OCI-LY3 (cell line): ENCODE measurements around the gene CYP1A2.

Experiments
- H2AFZ ChIP-seq: fragments of 200-600, 300-600 bp; shearing (Covaris generic); 2 replicates; pipeline ENCODE4 v1.6.0; 2014; ENCODE audit warnings: antibody characterized with exemption, low read depth, low read length
- H3K27ac ChIP-seq: fragments of 200-600, 300-600 bp; sonication (generic); 2 replicates; pipeline ENCODE4 v1.5.1; 2014; ENCODE audit warnings: mild to moderate bottlenecking, low read length, moderate library complexity, mixed read lengths
- H3K27me3 ChIP-seq: fragments of 200-600, 300-600 bp; sonication (generic); 2 replicates; pipeline ENCODE4 v1.6.1; 2014; ENCODE audit warnings: low read depth, low read length, mixed read lengths
- H3K36me3 ChIP-seq: fragments of 200-600, 300-600 bp; sonication (generic); replicated peaks from 2 replicates; pipeline ENCODE3; 2014; ENCODE audit warnings: low read depth, low read length, mixed read lengths
- H3K4me1 ChIP-seq: fragments of 300-600, 200-600 bp; sonication (generic); 2 replicates; pipeline ENCODE4 v1.6.1; 2014; ENCODE audit warnings: low read length, mixed read lengths
- H3K4me2 ChIP-seq: fragments of 200-600, 300-600 bp; sonication (generic); 2 replicates; pipeline ENCODE4 v1.6.1; 2014; ENCODE audit warnings: low read length, mixed read lengths
- H3K4me3 ChIP-seq: fragments of 300-600, 200-600 bp; sonication (generic); 2 replicates; pipeline ENCODE4 v1.5.1; 2014; ENCODE audit warnings: antibody characterized with exemption, mild to moderate bottlenecking, low read length, moderate library complexity
- H3K79me2 ChIP-seq: fragments of 300-600, 200-600 bp; shearing (Covaris generic); 2 replicates; pipeline ENCODE4 v1.6.1; 2014; ENCODE audit warnings: mild to moderate bottlenecking, low read length, mixed read lengths
- H3K9ac ChIP-seq: fragments of 300-600, 200-600 bp; shearing (Covaris generic); 2 replicates; pipeline ENCODE4 v1.6.0; 2014; ENCODE audit warnings: mild to moderate bottlenecking, low read length, moderate library complexity
- H3K9me3 ChIP-seq: fragments of 200-600, 300-600 bp; shearing (Covaris generic); 2 replicates; pipeline ENCODE4 v1.6.1; 2014; ENCODE audit warnings: low read length, mixed read lengths; ENCODE audit not compliant: insufficient read depth
- H4K20me1 ChIP-seq: fragments of 200-600, 300-600 bp; sonication (generic); 2 replicates; pipeline ENCODE4 v1.6.1; 2016; ENCODE audit warnings: low read length, mixed read lengths; ENCODE audit not compliant: insufficient read depth
- EZH2phosphoT487 ChIP-seq: fragments of 200-600 bp; shearing (Covaris generic); IDR thresholded peaks from 2 replicates; pipeline ENCODE4 v1.6.1; 2018; ENCODE audit warnings: antibody characterized with exemption, mixed run types, low read depth
- TF ChIP-seq, protein P1 (sequence below): fragments of 200-600, 300-600 bp; sonication (generic); IDR thresholded peaks from 2 replicates; pipeline ENCODE4 v1.5.1; 2014; ENCODE audit warnings: antibody characterized with exemption, low read length, low read depth

CYP1A2 gene

DNA sequence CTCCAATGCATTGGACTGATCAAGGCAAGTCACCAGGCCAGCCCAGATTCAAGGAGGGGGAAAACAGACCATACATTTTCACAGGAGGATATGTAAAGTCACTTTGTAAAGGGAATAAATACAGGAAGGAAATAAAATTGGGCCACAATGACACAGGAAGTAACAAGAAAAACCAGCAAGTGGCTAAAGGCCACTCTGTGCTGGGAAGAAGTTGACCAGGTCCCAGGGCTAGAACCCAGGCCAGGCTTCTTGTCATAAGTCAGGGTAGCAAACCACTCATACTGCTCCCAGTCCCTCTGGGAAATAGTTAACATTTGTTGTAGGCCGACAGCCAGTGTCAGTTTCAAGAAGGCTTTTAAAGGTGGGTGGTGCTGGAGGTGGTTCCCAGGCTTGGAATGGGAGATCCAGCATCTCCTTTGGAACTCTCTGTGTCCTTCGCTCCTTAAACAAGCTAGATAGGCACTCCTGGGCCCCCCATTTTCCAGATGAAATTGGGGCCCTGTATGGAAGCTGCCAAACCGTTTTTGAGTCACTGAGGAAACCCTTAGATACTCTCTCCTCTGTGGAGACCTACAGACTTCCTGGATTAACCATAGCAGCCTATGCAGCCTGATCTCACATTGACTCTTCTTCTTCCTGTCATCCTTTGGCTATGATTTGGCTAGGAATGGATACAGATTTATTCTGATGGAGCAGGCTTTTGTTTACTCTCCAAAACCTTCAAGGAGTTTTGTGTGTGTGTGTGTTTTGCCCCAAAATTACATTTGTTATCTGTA lies 38.1 kb upstream of the CYP1A2 start:
- TF ChIP-seq EZH2phosphoT487, result no peak
- TF ChIP-seq, protein P1, sequence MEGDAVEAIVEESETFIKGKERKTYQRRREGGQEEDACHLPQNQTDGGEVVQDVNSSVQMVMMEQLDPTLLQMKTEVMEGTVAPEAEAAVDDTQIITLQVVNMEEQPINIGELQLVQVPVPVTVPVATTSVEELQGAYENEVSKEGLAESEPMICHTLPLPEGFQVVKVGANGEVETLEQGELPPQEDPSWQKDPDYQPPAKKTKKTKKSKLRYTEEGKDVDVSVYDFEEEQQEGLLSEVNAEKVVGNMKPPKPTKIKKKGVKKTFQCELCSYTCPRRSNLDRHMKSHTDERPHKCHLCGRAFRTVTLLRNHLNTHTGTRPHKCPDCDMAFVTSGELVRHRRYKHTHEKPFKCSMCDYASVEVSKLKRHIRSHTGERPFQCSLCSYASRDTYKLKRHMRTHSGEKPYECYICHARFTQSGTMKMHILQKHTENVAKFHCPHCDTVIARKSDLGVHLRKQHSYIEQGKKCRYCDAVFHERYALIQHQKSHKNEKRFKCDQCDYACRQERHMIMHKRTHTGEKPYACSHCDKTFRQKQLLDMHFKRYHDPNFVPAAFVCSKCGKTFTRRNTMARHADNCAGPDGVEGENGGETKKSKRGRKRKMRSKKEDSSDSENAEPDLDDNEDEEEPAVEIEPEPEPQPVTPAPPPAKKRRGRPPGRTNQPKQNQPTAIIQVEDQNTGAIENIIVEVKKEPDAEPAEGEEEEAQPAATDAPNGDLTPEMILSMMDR, result no peak
- Histone ChIP-seq H3K9me3 (no peaks in the 10 kb centered on the region), H3K27me3 (peaks cover 16% of the 10 kb centered on the region), H3K79me2 (no peaks in the 10 kb centered on the region), H2AFZ (0 out of 2 replicates have a peak overlapping the region, but pooled peaks have one; percentile 9), H3K4me1 (no peaks in the 10 kb centered on the region), H3K4me2 (no peak overlapping the region), H3K27ac (no peak overlapping the region), H3K36me3 (no peaks in the 10 kb centered on the region), H3K4me3 (no peak overlapping the region), H4K20me1 (no peaks in the 10 kb centered on the region), H3K9ac (no peak overlapping the region)

DNA sequence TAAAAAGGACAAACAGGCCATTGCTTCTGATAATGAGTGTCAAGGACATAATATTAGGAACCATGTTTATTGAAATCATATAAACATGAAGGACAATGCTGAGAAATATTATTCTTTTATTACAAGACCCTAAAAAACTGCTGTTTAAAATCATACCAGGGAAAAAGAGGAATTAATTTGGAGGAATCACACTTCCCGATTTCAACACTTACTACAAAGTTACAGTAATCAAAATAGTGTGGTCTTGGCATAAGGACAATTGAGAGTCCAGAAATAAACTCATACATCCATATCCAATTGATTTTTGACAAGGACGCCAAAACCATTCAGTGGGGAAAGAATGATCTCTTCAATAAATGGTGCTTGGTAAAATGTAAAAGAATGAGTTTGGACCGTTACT lies 36.3 kb upstream of the CYP1A2 start:
- Histone ChIP-seq H3K4me1 (no peaks in the 10 kb centered on the region), H3K4me3 (no peak overlapping the region), H3K9ac (no peak overlapping the region), H3K27me3 (peaks cover 10% of the 10 kb centered on the region), H4K20me1 (no peaks in the 10 kb centered on the region), H2AFZ (no peak overlapping the region), H3K4me2 (no peak overlapping the region), H3K36me3 (no peaks in the 10 kb centered on the region), H3K79me2 (no peaks in the 10 kb centered on the region), H3K9me3 (no peaks in the 10 kb centered on the region), H3K27ac (no peak overlapping the region)
- TF ChIP-seq, protein P1, result no peak
- no peak for TF ChIP-seq EZH2phosphoT487

DNA sequence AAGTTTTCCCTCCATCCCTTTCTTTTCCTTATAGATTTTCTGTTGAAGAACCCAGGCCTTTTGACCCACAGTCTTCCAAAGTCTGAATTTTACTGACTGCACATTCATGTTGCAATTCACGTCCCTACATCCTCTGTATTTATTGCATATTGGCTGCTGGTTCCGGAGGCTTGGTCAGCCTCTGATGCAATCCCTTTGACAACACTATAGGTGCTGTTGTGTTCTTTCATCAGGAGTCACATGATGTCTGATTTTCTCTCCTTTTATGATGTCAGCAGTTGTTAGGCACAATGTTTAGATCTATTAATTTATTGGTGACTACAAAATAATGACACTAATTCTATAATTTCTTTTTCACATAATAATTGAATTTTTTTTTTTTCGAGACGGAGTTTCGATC lies 32.0 kb upstream of the CYP1A2 start:
- Histone ChIP-seq H4K20me1 (no peaks in the 10 kb centered on the region), H3K27ac (no peak overlapping the region), H3K27me3 (no peaks in the 10 kb centered on the region), H2AFZ (no peak overlapping the region), H3K4me2 (no peak overlapping the region), H3K4me1 (no peaks in the 10 kb centered on the region), H3K36me3 (no peaks in the 10 kb centered on the region), H3K79me2 (no peaks in the 10 kb centered on the region), H3K9ac (no peak overlapping the region), H3K4me3 (no peak overlapping the region), H3K9me3 (no peaks in the 10 kb centered on the region)
- TF ChIP-seq EZH2phosphoT487, result no peak
- TF ChIP-seq, protein P1, result no peak

DNA sequence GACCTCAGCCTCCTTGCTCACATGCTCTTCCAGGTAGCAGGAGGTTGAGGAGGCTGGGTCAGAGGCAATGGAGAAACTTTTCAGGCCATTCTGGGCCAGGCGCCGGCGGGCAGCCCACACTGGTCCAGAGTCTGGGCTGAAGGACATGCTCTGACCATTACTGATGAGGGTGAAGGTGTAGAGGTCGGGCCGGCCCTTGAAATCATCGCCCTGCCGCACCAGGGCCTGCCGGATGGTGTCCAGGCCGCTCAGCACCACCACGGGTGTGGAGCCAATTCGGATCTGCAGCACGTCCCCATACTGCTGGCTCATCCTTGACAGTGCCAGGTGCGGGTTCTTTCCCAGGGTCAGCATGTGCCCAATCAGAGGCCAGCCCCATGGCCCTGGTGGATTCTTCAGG lies 26.1 kb upstream of the CYP1A2 start:
- Histone ChIP-seq H2AFZ (no peak overlapping the region), H3K4me3 (no peak overlapping the region), H3K27ac (no peak overlapping the region), H3K4me1 (no peaks in the 10 kb centered on the region), H3K36me3 (no peaks in the 10 kb centered on the region), H3K9me3 (no peaks in the 10 kb centered on the region), H3K4me2 (no peak overlapping the region), H3K9ac (no peak overlapping the region), H4K20me1 (no peaks in the 10 kb centered on the region), H3K79me2 (no peaks in the 10 kb centered on the region), H3K27me3 (peaks cover 25% of the 10 kb centered on the region)
- no peak for TF ChIP-seq EZH2phosphoT487
- TF ChIP-seq, protein P1, result no peak
